Breast epithelium (tissue), 3 donors: ENCODE results near the gene CABP7.
"Not testable (repeated sequence)": the region's sequence is repeated elsewhere in the genome, so short reads cannot be mapped to it uniquely, and the experiment has no call there.

ENCODE experiments used
- POLR2A ChIP-seq: fragments of 450-650 bp; IDR thresholded peaks from one replicate; pipeline ENCODE4 v1.6.1; 2016; ENCODE audit warnings: antibody characterized with exemption, mild to moderate bottlenecking, moderate library complexity
- POLR2AphosphoS5 ChIP-seq, 3 donors: sonication (generic); formaldehyde crosslinking; IDR thresholded peaks; one replicate each; pipeline ENCODE4 v1.6.1; 2017; ENCODE audit warnings: antibody characterized with exemption in 3 of 3
- TF ChIP-seq, protein P1 (sequence below), 3 donors: fragments of 450-650 bp; IDR thresholded peaks; one replicate each; pipeline ENCODE4 v1.5.1; 2016 to 2017; ENCODE audit warnings: antibody characterized with exemption in 3 of 3, mild to moderate bottlenecking in 3 of 3, moderate library complexity in 3 of 3

DNA sequence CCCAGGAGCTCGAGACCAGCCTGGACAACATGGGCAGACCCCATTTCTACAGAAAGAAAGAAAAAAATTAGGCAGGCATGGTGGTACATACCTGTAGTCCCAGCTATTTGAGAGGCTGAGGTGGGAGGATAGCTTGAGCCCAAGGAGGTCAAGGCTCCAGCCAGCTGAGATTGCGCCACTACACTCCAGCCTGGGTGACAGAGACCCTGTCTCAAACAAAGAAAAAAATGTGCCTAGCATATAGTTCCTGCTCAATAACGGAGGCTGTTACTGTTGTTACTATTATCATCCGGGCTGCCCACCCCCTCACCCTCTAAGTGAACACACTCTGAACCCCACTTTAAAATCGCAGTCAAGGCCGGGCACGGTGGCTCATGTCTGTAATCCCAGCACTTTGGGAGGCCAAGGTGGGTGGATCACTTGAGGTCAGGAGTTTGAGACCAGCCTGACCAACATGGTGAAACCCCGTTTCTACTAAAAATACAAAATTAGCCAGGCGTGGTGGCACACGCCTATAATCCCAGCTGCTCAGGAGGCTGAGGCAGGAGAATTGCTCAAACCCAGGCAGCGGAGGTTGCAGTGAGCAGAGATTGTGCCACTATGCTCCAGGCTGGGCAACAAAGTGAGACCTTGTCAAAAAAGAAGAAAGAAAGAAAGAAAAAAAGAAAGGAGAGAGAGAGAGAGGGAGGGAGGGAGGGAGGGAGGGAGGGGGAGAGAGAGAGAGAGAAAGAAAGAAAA lies 35.0 kb downstream of the CABP7 start:
- TF ChIP-seq, protein P1, sequence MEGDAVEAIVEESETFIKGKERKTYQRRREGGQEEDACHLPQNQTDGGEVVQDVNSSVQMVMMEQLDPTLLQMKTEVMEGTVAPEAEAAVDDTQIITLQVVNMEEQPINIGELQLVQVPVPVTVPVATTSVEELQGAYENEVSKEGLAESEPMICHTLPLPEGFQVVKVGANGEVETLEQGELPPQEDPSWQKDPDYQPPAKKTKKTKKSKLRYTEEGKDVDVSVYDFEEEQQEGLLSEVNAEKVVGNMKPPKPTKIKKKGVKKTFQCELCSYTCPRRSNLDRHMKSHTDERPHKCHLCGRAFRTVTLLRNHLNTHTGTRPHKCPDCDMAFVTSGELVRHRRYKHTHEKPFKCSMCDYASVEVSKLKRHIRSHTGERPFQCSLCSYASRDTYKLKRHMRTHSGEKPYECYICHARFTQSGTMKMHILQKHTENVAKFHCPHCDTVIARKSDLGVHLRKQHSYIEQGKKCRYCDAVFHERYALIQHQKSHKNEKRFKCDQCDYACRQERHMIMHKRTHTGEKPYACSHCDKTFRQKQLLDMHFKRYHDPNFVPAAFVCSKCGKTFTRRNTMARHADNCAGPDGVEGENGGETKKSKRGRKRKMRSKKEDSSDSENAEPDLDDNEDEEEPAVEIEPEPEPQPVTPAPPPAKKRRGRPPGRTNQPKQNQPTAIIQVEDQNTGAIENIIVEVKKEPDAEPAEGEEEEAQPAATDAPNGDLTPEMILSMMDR (IDR thresholded peaks at IDR 0.05) = not testable (repeated sequence)
- TF ChIP-seq POLR2AphosphoS5 (IDR thresholded peaks at IDR 0.05); POLR2A: not testable (repeated sequence)
